Measurements from ENCODE around the gene EIF2B1.
A peak's percentile ranks its signal among the peaks of the same experiment; 100 is the strongest.

EIF2B1 gene

DNA sequence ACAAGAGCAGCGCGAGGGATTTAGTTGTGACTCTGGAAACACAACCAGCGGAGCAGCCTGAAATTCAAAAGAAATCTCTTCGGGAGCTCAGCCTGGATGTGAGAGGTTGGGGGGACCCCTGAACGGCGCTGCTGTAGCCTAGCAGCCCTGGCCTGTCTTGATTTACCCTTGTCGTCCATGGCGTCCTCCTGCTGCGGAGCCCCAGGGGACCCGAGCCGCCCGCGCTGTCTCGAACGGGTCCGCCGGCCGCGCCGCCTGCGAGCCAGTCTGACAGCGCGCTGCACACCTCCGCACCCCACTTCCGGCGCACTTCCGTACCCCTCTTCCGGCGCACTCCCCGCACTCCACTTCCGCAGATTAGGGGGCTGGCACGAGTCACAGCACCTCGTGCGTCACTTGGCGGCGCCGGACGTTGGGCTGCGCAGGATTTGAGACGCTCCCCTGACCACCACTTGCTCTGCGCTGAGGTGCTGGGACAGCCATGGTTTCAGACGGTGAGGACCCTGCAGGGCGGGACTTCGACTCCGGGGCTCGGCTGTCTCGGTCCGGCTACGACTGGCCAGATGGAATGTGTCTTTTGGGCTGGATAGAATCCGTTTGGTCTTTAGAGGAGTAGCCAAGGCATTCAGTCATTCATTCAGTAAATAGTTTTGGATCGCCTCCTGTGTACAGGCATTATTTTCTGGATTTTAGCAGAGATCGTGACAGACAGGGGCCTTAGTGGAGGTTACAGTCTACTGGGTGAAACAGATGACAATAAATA, at the start of gene EIF2B1, which contains the start of gene GTF2H3:
EIF2B1 (minus strand) TSS at position 308 of the 763 bp plus-strand sequence; CDS start at position 179, 129 bp downstream.
GTF2H3 (plus strand) TSS at position 451 of the 763 bp plus-strand sequence; CDS start at position 482, 31 bp downstream.
- peaks cover 35% of the 10 kb centered on the region for H3K36me3 Mint-ChIP-seq (ENCODE audit: insufficient read depth)

DNA sequence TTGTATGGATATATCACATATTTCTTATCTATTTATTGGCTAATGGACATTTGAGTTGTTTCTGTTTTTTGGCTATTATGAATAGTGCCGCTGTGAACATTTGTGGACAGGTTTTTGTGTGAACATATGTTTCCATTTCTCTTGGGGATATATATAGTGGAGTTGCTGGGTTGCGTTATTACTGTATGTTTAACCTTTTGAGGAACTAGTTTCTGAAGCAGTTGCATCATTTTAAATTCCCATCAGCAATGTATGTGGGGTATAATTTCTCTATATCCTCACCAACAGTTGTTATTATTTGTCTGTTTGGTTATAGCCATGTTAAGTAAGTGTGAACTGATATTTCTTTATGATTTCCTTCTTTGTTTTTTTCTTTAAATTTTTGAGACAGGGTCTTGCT, 48.1 kb upstream of the EIF2B1 start:
- ATAC-seq (replicated peaks; ENCODE audit: extremely low read depth, poor library complexity, severe bottlenecking) (no peak), DNase-seq (ENCODE audit: low spot score in 2 of 2) (no peak)
- Mint-ChIP-seq H3K9me3 (no peaks in the 10 kb centered on the region), H3K27me3 (no peaks in the 10 kb centered on the region), H3K27ac (ENCODE audit: low read depth) (no peak overlapping the region), H3K36me3 (ENCODE audit: insufficient read depth) (peaks cover 20% of the 10 kb centered on the region), H3K4me3 (no peak overlapping the region), H3K4me1 (no peaks in the 10 kb centered on the region)

More for the DNA sequence above, at the start of gene EIF2B1, which contains the start of gene GTF2H3:
- ATAC-seq (replicated peaks; ENCODE audit: extremely low read depth, poor library complexity, severe bottlenecking) (peak; percentile 99), DNase-seq (ENCODE audit: low spot score in 2 of 2) (peak; percentile 87 to 94)
- Mint-ChIP-seq H3K27me3 (no peaks in the 10 kb centered on the region), H3K9me3 (no peaks in the 10 kb centered on the region), H3K4me3 (peak within 1 kb of the TSS; percentile 99), H3K27ac (ENCODE audit: low read depth) (peak within 1 kb of the TSS; percentile 99), H3K4me1 (peaks cover 33% of the 10 kb centered on the region)

DNA sequence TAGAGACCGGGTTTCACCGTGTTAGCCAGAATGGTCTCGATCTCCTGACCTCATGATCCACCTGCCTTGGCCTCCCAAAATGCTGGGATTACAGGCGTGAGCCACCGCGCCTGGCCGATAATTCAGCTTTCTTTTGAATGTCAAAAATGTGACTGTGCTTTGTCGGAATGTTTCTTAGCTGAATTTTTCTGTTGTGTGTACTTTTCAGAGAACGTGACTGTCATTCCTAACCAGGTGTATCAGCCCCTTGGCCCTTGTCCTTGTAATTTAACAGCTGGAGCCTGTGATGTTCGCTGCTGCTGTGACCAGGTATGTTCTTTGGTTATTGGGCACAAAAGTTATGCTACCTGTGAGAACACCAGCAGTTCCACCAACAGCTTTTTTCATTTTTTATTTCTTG, 45.5 kb upstream of the EIF2B1 start:
- H3K36me3 Mint-ChIP-seq (ENCODE audit: insufficient read depth) = peaks cover 24% of the 10 kb centered on the region
- peaks cover 5% of the 10 kb centered on the region for H3K4me1 Mint-ChIP-seq
- H3K9me3 Mint-ChIP-seq = no peaks in the 10 kb centered on the region
- ATAC-seq (replicated peaks; ENCODE audit: extremely low read depth, poor library complexity, severe bottlenecking) = no peak
- H3K27ac Mint-ChIP-seq (ENCODE audit: low read depth) = no peak overlapping the region
- no peaks in the 10 kb centered on the region for H3K27me3 Mint-ChIP-seq
- no peak for DNase-seq (ENCODE audit: low spot score in 2 of 2)
- no peak overlapping the region for H3K4me3 Mint-ChIP-seq

DNA sequence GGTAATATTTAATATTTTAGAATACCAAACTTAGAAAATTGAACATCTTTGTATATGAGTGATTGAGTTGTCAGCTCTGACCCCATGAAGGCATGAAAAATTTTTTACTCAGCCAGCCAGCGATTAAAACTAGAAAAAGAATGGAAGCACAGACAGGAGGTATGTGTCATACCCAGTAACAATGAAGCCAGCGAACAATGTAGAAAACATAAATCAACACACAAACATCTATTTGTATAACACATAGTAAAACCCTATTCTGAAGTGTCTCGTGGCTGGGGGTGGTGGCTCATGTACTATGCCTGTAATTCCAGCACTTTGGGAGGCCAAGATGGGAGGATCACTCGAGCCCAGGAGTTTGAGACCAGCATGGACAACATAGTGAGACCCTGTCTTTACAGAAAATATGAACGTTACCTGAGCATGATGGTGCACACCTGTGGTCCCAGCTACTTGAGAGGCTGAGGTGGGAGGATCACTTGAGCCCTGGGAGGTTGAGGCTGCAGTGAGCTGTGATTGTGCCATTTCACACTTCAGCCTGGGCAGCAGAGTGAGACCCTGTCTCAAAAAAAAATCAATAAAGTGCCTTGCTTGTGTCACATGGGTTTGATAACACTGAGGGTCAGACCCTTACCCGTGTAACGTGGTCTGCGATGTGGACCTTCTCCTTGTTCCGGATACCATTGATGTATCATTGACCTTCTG, 43.3 kb upstream of the EIF2B1 start:
- H3K36me3 Mint-ChIP-seq (ENCODE audit: insufficient read depth) = peaks cover 22% of the 10 kb centered on the region
- no peak overlapping the region for H3K4me3 Mint-ChIP-seq
- H3K9me3 Mint-ChIP-seq = no peaks in the 10 kb centered on the region
- DNase-seq (ENCODE audit: low spot score in 2 of 2) (no peak), ATAC-seq (replicated peaks; ENCODE audit: extremely low read depth, poor library complexity, severe bottlenecking) (no peak)
- peaks cover 10% of the 10 kb centered on the region for H3K4me1 Mint-ChIP-seq
- H3K27ac Mint-ChIP-seq (ENCODE audit: low read depth) = no peak overlapping the region
- H3K27me3 Mint-ChIP-seq = no peaks in the 10 kb centered on the region

DNA sequence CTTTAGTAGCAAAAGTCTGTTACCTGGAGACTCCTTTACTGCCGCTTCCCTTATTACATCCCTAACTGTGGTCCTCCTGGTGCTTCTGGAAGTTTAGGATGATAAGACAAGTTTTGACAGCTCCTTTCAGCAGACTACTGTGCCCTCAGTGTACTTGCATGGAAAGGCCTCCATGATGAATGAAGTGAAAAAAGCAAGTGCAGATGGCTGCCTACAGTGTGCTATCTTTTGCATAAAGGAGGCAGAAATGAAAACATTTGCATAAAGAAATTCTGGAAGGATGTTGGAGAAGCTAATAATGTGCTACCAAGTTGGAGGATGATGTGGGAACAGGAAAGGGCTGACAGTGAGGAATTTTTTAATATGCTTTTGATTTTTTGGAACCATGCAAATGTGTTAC, 42.0 kb upstream of the EIF2B1 start:
- H3K36me3 Mint-ChIP-seq (ENCODE audit: insufficient read depth) = peaks cover 20% of the 10 kb centered on the region
- no peak overlapping the region for H3K27ac Mint-ChIP-seq (ENCODE audit: low read depth)
- H3K4me1 Mint-ChIP-seq = peaks cover 13% of the 10 kb centered on the region
- no peaks in the 10 kb centered on the region for H3K27me3 Mint-ChIP-seq
- ATAC-seq (replicated peaks; ENCODE audit: extremely low read depth, poor library complexity, severe bottlenecking) (no peak), DNase-seq (ENCODE audit: low spot score in 2 of 2) (no peak)
- H3K9me3 Mint-ChIP-seq = no peaks in the 10 kb centered on the region
- H3K4me3 Mint-ChIP-seq = no peak overlapping the region

DNA sequence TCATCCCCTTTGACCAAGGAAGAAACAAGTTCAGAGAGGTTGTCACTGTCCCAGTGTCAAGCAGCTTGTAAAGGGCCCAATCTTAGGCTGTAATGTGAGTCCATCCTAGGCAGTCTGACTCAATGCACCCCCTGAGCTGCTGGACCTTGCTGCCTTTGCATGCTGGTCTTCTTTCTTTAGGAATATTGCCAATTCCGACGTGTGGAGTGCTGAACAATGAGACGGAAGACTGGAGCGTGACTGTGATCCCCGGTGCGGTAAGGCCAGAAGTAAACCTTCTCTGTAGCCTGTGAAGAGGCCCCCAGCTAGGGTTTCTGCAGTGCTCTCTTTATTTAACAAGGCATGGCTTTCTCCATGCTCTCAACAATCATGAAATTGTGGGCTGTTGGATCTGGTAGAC, 38.4 kb upstream of the EIF2B1 start:
- Mint-ChIP-seq H3K36me3 (ENCODE audit: insufficient read depth) (peaks cover 10% of the 10 kb centered on the region), H3K9me3 (no peaks in the 10 kb centered on the region), H3K27ac (ENCODE audit: low read depth) (no peak overlapping the region), H3K27me3 (no peaks in the 10 kb centered on the region), H3K4me1 (peaks cover 13% of the 10 kb centered on the region), H3K4me3 (peak overlapping the region; percentile 77)
- ATAC-seq (replicated peaks; ENCODE audit: extremely low read depth, poor library complexity, severe bottlenecking) (no peak), DNase-seq (ENCODE audit: low spot score in 2 of 2) (no peak)

DNA sequence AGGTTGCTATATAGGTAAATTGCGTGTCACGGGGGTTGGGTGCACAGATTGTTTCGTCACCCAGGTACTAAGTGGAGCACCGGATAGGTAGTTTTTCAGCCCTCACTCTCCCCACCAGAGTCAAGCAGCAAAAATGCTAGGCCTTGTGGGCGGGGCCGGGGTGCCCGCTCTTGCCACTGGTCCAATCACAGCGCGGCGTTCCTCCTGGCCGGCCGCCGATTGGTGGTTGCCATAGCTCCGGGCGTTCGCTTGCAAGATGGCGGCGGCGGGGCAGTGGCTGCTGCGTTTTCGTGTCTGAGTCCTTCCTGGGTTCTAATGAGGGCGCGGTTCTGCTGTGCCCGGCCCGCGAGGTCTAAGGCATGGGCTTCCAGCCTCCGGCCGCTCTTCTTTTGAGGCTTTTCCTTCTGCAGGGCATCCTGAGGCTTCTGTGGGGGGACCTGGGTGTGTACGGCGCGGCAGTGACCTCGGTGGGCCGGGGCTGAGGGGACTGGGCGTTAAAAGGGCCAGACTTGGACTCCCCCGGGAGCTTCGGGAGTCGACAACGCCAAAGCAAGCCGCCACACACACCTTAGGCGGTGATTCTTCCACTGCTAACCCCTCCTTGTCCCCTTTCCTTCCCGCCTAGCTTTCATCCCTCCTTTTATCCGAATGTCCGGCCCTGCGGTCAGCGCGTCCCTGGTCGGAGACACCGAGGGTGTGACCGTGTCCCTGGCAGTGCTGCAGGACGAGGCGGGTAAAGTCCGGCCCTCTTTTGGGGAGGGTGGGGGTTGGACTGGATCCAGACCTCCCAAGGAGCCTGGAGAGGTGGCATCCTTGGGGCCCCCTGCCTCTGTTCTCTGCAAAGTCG, 37.6 kb upstream of the EIF2B1 start, which contains the start of gene TCTN2:
TCTN2 (plus strand) TSS at position 232 of the 847 bp plus-strand sequence; CDS start at position 360, 128 bp downstream.
- Mint-ChIP-seq H3K27me3 (no peaks in the 10 kb centered on the region), H3K4me1 (peaks cover 13% of the 10 kb centered on the region), H3K36me3 (ENCODE audit: insufficient read depth) (peaks cover 10% of the 10 kb centered on the region), H3K27ac (ENCODE audit: low read depth) (peak within 1 kb of the TSS; percentile 44), H3K9me3 (no peaks in the 10 kb centered on the region), H3K4me3 (peak within 1 kb of the TSS; percentile 77)
- DNase-seq (ENCODE audit: low spot score in 2 of 2) = peak; percentile 86 to 89
- peak; percentile 100 for ATAC-seq (replicated peaks; ENCODE audit: extremely low read depth, poor library complexity, severe bottlenecking)

DNA sequence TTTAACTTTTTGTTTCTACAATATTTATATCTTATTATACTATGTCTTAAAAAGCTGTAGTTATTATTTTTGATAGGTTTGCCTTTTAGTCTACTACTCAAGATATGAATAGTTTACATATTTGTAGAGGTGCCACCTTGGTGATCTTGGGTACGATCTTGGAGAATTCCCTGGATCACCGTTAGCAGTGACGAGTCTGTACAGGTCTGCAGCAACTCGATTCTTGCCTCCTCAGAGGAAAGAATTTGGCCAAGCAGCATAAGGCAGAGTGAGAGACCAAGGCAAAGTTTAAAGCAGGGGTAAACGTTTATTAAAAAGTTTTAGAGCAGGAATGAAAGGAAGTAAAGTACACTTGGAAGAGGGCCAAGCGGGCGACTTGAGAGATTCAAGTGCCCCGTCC, 34.3 kb upstream of the EIF2B1 start:
- Mint-ChIP-seq H3K27ac (ENCODE audit: low read depth) (no peak overlapping the region), H3K4me3 (no peak overlapping the region), H3K36me3 (ENCODE audit: insufficient read depth) (peaks cover 2% of the 10 kb centered on the region), H3K27me3 (no peaks in the 10 kb centered on the region), H3K9me3 (no peaks in the 10 kb centered on the region), H3K4me1 (peaks cover 8% of the 10 kb centered on the region)
- DNase-seq (ENCODE audit: low spot score in 2 of 2) (no peak), ATAC-seq (replicated peaks; ENCODE audit: extremely low read depth, poor library complexity, severe bottlenecking) (no peak)

DNA sequence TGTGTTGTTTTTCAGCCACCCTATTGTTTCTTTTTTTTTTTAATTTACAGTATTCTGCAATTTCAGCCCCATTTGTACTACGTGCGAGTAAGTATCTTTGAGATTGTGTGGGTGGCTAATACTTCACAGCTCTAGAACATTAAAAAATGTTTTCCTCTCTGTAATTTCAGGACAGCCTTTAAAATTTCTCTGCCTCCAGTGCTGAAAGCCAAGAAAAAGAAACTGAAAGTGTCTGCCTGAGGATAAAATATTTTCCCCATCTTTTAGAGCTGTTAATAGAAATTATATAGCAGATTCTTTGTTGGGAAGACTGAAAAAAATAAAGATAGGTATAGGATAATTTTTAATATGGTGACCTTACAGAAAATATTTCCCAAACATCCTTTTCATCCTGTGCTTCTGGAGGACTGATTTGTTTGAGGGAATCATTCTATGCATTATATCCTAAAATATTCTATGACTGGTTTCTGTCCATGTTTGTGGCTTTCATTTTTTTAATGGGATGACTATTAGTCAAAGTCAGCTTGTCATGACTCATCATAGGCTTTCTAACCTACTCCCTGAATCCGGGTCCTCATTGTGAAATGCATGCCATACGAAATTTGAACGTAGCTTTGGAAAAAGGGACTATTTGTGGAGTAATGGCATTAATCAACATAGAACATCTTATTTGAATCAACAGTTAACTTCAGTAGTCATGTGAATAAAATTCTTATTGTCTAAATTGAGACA, 26.7 kb upstream of the EIF2B1 start:
- ATAC-seq (replicated peaks; ENCODE audit: extremely low read depth, poor library complexity, severe bottlenecking) (no peak), DNase-seq (ENCODE audit: low spot score in 2 of 2) (no peak)
- Mint-ChIP-seq H3K36me3 (ENCODE audit: insufficient read depth) (peaks cover 21% of the 10 kb centered on the region), H3K27me3 (no peaks in the 10 kb centered on the region), H3K27ac (ENCODE audit: low read depth) (peak overlapping the region; percentile 42), H3K4me1 (no peaks in the 10 kb centered on the region), H3K4me3 (no peak overlapping the region), H3K9me3 (no peaks in the 10 kb centered on the region)

DNA sequence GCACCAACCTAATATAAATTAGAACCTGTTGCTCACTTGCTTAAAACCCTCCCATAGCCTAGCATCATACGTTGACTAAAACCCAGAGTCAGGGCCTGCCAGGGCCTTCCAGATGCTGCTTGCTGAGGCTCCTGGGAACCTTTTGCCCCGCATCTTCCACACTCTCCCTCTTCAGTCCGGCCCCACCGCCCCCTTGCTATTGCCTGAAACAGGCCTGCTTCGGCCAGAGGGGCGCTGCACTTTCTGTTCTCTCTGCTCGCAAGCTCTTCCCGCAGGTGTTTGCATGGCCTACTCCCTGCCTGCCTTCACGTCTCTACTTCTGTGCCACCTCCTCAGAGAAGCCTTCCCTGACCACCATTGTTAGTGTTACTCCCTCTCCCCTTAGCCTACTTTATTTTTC, 23.7 kb upstream of the EIF2B1 start:
- no peak for ATAC-seq (replicated peaks; ENCODE audit: extremely low read depth, poor library complexity, severe bottlenecking)
- no peaks in the 10 kb centered on the region for H3K9me3 Mint-ChIP-seq
- DNase-seq (ENCODE audit: low spot score in 2 of 2) = no peak
- no peaks in the 10 kb centered on the region for H3K4me1 Mint-ChIP-seq
- H3K27ac Mint-ChIP-seq (ENCODE audit: low read depth) = no peak overlapping the region
- H3K27me3 Mint-ChIP-seq = no peaks in the 10 kb centered on the region
- H3K4me3 Mint-ChIP-seq = no peak overlapping the region
- H3K36me3 Mint-ChIP-seq (ENCODE audit: insufficient read depth) = peaks cover 27% of the 10 kb centered on the region

DNA sequence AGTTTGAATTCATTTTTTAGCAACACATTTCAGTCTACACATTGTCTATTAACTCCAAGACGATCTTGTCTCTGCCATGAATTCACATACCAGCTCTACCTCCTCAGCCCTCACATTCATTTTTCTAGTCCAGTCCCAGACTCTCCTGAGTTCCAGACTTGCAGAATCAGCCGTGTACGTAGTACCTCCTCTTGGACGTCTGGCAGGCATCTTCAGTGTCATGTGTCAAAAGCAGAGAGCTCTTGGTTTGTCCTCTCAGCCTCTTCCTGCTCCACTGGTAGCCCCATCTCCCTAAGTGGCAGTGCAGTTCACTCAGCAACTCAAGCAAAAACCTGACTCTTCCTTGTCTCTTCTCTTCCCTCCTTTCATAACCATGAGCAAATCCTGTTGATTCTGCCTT, 22.9 kb upstream of the EIF2B1 start:
- H3K9me3 Mint-ChIP-seq = no peaks in the 10 kb centered on the region
- DNase-seq (ENCODE audit: low spot score in 2 of 2) (no peak), ATAC-seq (replicated peaks; ENCODE audit: extremely low read depth, poor library complexity, severe bottlenecking) (no peak)
- no peak overlapping the region for H3K27ac Mint-ChIP-seq (ENCODE audit: low read depth)
- peaks cover 30% of the 10 kb centered on the region for H3K36me3 Mint-ChIP-seq (ENCODE audit: insufficient read depth)
- H3K27me3 Mint-ChIP-seq = no peaks in the 10 kb centered on the region
- no peaks in the 10 kb centered on the region for H3K4me1 Mint-ChIP-seq
- H3K4me3 Mint-ChIP-seq = no peak overlapping the region

DNA sequence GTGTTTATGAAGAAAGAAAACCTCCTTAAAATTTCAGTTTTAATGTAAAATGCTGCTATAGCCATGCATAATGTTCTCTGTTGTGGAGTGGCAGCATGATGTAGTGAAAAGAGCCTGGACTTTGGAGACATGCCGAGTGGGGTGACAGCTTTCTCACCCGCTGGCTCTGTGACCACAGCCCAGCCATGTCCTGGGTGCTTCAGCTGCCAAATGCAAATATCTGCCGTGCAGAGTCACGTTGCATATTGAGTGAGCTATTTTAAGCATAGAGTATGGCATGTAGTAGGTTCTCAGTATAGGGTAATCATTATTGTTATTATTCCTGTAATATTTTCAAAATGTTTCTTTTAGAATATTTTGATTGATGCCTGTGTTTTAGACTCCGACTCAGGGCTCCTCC, 21.9 kb upstream of the EIF2B1 start:
- no peaks in the 10 kb centered on the region for H3K4me1 Mint-ChIP-seq
- no peaks in the 10 kb centered on the region for H3K27me3 Mint-ChIP-seq
- no peak overlapping the region for H3K27ac Mint-ChIP-seq (ENCODE audit: low read depth)
- no peak for DNase-seq (ENCODE audit: low spot score in 2 of 2)
- H3K4me3 Mint-ChIP-seq = no peak overlapping the region
- peaks cover 27% of the 10 kb centered on the region for H3K36me3 Mint-ChIP-seq (ENCODE audit: insufficient read depth)
- no peak for ATAC-seq (replicated peaks; ENCODE audit: extremely low read depth, poor library complexity, severe bottlenecking)
- no peaks in the 10 kb centered on the region for H3K9me3 Mint-ChIP-seq

Data from central memory CD8-positive, alpha-beta T cell (primary cell).